Keratinocyte (primary cell): Measurements from ENCODE around the gene GEN1.

Experiments used
- CTCF ChIP-seq, 3 experiments: IDR thresholded peaks in 1 of 3; conservative IDR thresholded peaks in 1 of 3; optimal IDR thresholded peaks in 1 of 3; 2 replicates in 2 of 3; 3 replicates in 1 of 3; pipeline versions ENCODE3 to v1.5.1; 2011; ENCODE audit warnings: low read length in 3 of 3, mild to moderate bottlenecking in 3 of 3, moderate library complexity in 2 of 3, control low read depth in 1 of 3, inconsistent platforms in 1 of 3; ENCODE audit not compliant: insufficient read depth in 2 of 3; ENCODE audit errors: extremely low read depth in 1 of 3
- EZH2 ChIP-seq: IDR thresholded peaks from one replicate; pipeline ENCODE4 v1.6.1; 2012; ENCODE audit warnings: inconsistent platforms, mild to moderate bottlenecking, low read length, moderate library complexity

- no peak for TF ChIP-seq CTCF (optimal IDR thresholded peaks at IDR 0.05 in 1 of 3, IDR thresholded peaks at IDR 0.05 in 1 of 3, conservative IDR thresholded peaks at IDR 0.05 in 1 of 3; ENCODE audit: extremely low read depth in 1 of 3, insufficient read depth in 2 of 3, low read length in 3 of 3)
- no peak for TF ChIP-seq EZH2
These were observed 18.1 kb upstream of the GEN1 start for GRCh38 chr2:17735864-17736263.
